Stomach (tissue), 4 donors: ENCODE results near the gene MED10.

Source experiments
- CTCF ChIP-seq, 7 experiments: fragments of 450-650 bp in 4 of 7; fragments of 200-600 bp in 3 of 7; sonication (generic) in 3 of 7; IDR thresholded peaks; one replicate each; pipeline ENCODE4 v1.5.1; 2016 to 2019; ENCODE audit warnings: antibody characterized with exemption in 7 of 7, control low read depth in 2 of 7, mild to moderate bottlenecking in 1 of 7
- EP300 ChIP-seq: sonication (generic); formaldehyde crosslinking; IDR thresholded peaks from one replicate; pipeline ENCODE4 v1.6.1; 2017; ENCODE audit warnings: antibody characterized with exemption
- POLR2A ChIP-seq, 4 donors: fragments of 450-650 bp; IDR thresholded peaks; one replicate each; pipeline ENCODE4 v1.6.1; 2016; ENCODE audit warnings: antibody characterized with exemption in 4 of 4, control low read depth in 2 of 4, mild to moderate bottlenecking in 1 of 4, moderate library complexity in 1 of 4
- POLR2AphosphoS5 ChIP-seq, 3 donors: sonication (generic); formaldehyde crosslinking; IDR thresholded peaks; one replicate each; pipeline ENCODE4 v1.6.1; 2016; ENCODE audit warnings: antibody characterized with exemption in 3 of 3

- TF ChIP-seq POLR2A (IDR thresholded peaks at IDR 0.05), result no peak
- TF ChIP-seq CTCF (IDR thresholded peaks at IDR 0.05), result no peak
- no peak for TF ChIP-seq POLR2AphosphoS5 (IDR thresholded peaks at IDR 0.05)
- no peak for TF ChIP-seq EP300
Observed at GRCh38 chr5:6326776-6327175, 51.6 kb downstream of the MED10 start.
